GM12878 (cell line): Measurements from ENCODE around the gene CIAO2A. TPM values are rescaled to one million over a fixed set of nuclear protein-coding genes. Genes with fewer than 3 reads are reported as not detected.

ENCODE experiments used
- CBFB ChIP-seq: IDR thresholded peaks from 2 replicates; pipeline ENCODE4 v1.6.1; 2016; ENCODE audit warnings: antibody characterized with exemption, low read depth
- ETV6 ChIP-seq, 2 experiments: fragments of 450-650 bp in 1 of 2; IDR thresholded peaks in 1 of 2; conservative IDR thresholded peaks in 1 of 2; 2 replicates each; pipeline ENCODE4 v1.6.1; 2014; ENCODE audit warnings: antibody characterized with exemption in 1 of 2, borderline replicate concordance in 1 of 2, low read depth in 1 of 2, mild to moderate bottlenecking in 1 of 2, moderate library complexity in 1 of 2
- FOXM1 ChIP-seq: IDR thresholded peaks from 2 replicates; pipeline ENCODE4 v1.6.1; 2012; ENCODE audit warnings: low read depth, mild to moderate bottlenecking, inconsistent platforms, low read length, moderate library complexity
- HDAC2 ChIP-seq: fragments of 200-600 bp; sonication (generic); IDR thresholded peaks from 2 replicates; pipeline ENCODE4 v1.6.1; 2017
- KLF5 ChIP-seq: fragments of 450-650 bp; IDR thresholded peaks from 2 replicates; pipeline ENCODE4 v1.6.1; 2014; ENCODE audit warnings: mild to moderate bottlenecking; ENCODE audit not compliant: partially characterized antibody
- MTA2 ChIP-seq: fragments of 450-650 bp; IDR thresholded peaks from 2 replicates; pipeline ENCODE4 v1.6.1; 2016; ENCODE audit warnings: low read depth, mild to moderate bottlenecking, moderate library complexity
- MTA3 ChIP-seq: IDR thresholded peaks from 2 replicates; pipeline ENCODE4 v1.6.1; 2012; ENCODE audit warnings: low read length, inconsistent platforms, borderline replicate concordance
- NBN ChIP-seq: fragments of 450-650 bp; IDR thresholded peaks from 2 replicates; pipeline ENCODE4 v1.6.1; 2016
- NFYA ChIP-seq: IDR thresholded peaks from 2 replicates; pipeline ENCODE4 v1.6.1; 2011; ENCODE audit warnings: low read depth, mild to moderate bottlenecking, low read length, improper control_type of control experiment, borderline replicate concordance
- NR2C1 ChIP-seq: fragments of 450-650 bp; IDR thresholded peaks from 2 replicates; pipeline ENCODE4 v1.6.1; 2017; ENCODE audit warnings: antibody characterized with exemption, mild to moderate bottlenecking, moderate library complexity
- NRF1 ChIP-seq: conservative IDR thresholded peaks from 2 replicates; pipeline ENCODE4 v1.6.1; 2011; ENCODE audit warnings: mild to moderate bottlenecking, low read depth, low read length, improper control_type of control experiment
- POLR2AphosphoS5 ChIP-seq: IDR thresholded peaks from 2 replicates; pipeline ENCODE4 v1.6.1; 2011; ENCODE audit warnings: mild to moderate bottlenecking, low read length, inconsistent platforms
- RB1 ChIP-seq: fragments of 450-650 bp; formaldehyde crosslinking; IDR thresholded peaks from 2 replicates; pipeline ENCODE4 v1.6.1; 2017; ENCODE audit warnings: mild to moderate bottlenecking, borderline replicate concordance
- SREBF1 ChIP-seq: IDR thresholded peaks from 2 replicates; pipeline ENCODE4 v1.6.1; 2012; ENCODE audit warnings: mild to moderate bottlenecking, low read length
- STAT3 ChIP-seq: IDR thresholded peaks from 2 replicates; pipeline ENCODE4 v1.6.1; 2011; ENCODE audit warnings: low read depth, low read length, improper control_type of control experiment
- TCF7 ChIP-seq: IDR thresholded peaks from 2 replicates; pipeline ENCODE4 v1.6.1; 2014; ENCODE audit warnings: antibody characterized with exemption, borderline replicate concordance
- USF1 ChIP-seq: IDR thresholded peaks from 2 replicates; pipeline ENCODE4 v1.6.1; 2011; ENCODE audit warnings: borderline replicate concordance, low read depth, mild to moderate bottlenecking, moderate library complexity, mixed read lengths, low read length; ENCODE audit not compliant: insufficient read depth; ENCODE audit errors: extremely low read length
- WRNIP1 ChIP-seq: IDR thresholded peaks from 2 replicates; pipeline ENCODE4 v1.6.1; 2011; ENCODE audit warnings: low read depth, low read length, improper control_type of control experiment, borderline replicate concordance
- ZNF592 ChIP-seq: fragments of 450-650 bp; IDR thresholded peaks from 2 replicates; pipeline ENCODE4 v1.6.1; 2017; ENCODE audit warnings: mild to moderate bottlenecking, moderate library complexity
- ZZZ3 ChIP-seq: IDR thresholded peaks from 2 replicates; pipeline ENCODE4 v1.6.1; 2011; ENCODE audit warnings: low read depth; ENCODE audit not compliant: control insufficient read depth, insufficient read length
- polyA plus RNA-seq, 11 experiments: library from polyadenylated mRNA; depleted of rRNA in 4 of 11; unstranded in 6 of 11; stranded (reverse) in 5 of 11; fragments of >200 nt; fragmentation: Nextera tagmentation in 4 of 11; fragmentation: Illumina TruSeq in 1 of 11; extraction: Ambion mirVana in 4 of 11; extraction: Trizol in 1 of 11; gene quantifications; 1 replicate in 1 of 11; 2 replicates in 10 of 11; pipeline versions ENCODE4 v1.2.1 to v1.2.3, GENCODE V29; 2011 to 2016; ENCODE audit warnings: inconsistent platforms in 2 of 11, missing spikeins in 2 of 11, low read depth in 1 of 11
- total RNA-seq, 4 experiments: library from RNA; depleted of rRNA in 3 of 4; stranded (reverse); fragments of >200 nt in 3 of 4; fragmentation: Illumina TruSeq in 1 of 4; extraction: Trizol in 1 of 4; gene quantifications; 2 replicates each; pipeline versions ENCODE4 v1.2.1 to v1.2.3, GENCODE V29; 2013 to 2021
- TF ChIP-seq, protein P1 (sequence below): fragments of 450-650 bp; IDR thresholded peaks from 2 replicates; pipeline ENCODE4 v1.6.1; 2017; ENCODE audit warnings: antibody characterized with exemption, mild to moderate bottlenecking, moderate library complexity

Gene CIAO2A
- total and polyA plus RNA-seq, 10 of the 15 experiments (the other 5 are each of a cell fraction or from before 2014, with no cell fraction given), result 94.5 to 400 (median 204) TPM

- no peak for TF ChIP-seq NR2C1
- TF ChIP-seq, protein P1, sequence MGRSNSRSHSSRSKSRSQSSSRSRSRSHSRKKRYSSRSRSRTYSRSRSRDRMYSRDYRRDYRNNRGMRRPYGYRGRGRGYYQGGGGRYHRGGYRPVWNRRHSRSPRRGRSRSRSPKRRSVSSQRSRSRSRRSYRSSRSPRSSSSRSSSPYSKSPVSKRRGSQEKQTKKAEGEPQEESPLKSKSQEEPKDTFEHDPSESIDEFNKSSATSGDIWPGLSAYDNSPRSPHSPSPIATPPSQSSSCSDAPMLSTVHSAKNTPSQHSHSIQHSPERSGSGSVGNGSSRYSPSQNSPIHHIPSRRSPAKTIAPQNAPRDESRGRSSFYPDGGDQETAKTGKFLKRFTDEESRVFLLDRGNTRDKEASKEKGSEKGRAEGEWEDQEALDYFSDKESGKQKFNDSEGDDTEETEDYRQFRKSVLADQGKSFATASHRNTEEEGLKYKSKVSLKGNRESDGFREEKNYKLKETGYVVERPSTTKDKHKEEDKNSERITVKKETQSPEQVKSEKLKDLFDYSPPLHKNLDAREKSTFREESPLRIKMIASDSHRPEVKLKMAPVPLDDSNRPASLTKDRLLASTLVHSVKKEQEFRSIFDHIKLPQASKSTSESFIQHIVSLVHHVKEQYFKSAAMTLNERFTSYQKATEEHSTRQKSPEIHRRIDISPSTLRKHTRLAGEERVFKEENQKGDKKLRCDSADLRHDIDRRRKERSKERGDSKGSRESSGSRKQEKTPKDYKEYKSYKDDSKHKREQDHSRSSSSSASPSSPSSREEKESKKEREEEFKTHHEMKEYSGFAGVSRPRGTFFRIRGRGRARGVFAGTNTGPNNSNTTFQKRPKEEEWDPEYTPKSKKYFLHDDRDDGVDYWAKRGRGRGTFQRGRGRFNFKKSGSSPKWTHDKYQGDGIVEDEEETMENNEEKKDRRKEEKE, result no peak
- no peak for TF ChIP-seq WRNIP1
- TF ChIP-seq ZZZ3, result no peak
- TF ChIP-seq STAT3, result no peak
- TF ChIP-seq ETV6 (conservative IDR thresholded peaks at IDR 0.05 in 1 of 2, IDR thresholded peaks at IDR 0.05 in 1 of 2; ENCODE audit: borderline replicate concordance in 1 of 2, low read depth in 1 of 2), result no peak
- no peak for TF ChIP-seq NBN
- TF ChIP-seq KLF5, result no peak
- TF ChIP-seq MTA2, result no peak
- no peak for TF ChIP-seq HDAC2
- no peak for TF ChIP-seq USF1
- no peak for TF ChIP-seq RB1
- no peak for TF ChIP-seq FOXM1
- TF ChIP-seq CBFB, result no peak
- no peak for TF ChIP-seq MTA3
- TF ChIP-seq NRF1, result no peak
- TF ChIP-seq SREBF1, result no peak
- TF ChIP-seq NFYA, result no peak
- peak; percentile 52; the same call in 1 of the 2 replicates for TF ChIP-seq ZNF592
- no peak for TF ChIP-seq POLR2AphosphoS5
- TF ChIP-seq TCF7, result no peak
Observed at GRCh38 chr15:64046421-64047153, 47.1 kb downstream of the CIAO2A start, which contains the start of gene DAPK2 (continued).
